ENCODE measurements around the gene ERCC4.

ERCC4 gene

DNA sequence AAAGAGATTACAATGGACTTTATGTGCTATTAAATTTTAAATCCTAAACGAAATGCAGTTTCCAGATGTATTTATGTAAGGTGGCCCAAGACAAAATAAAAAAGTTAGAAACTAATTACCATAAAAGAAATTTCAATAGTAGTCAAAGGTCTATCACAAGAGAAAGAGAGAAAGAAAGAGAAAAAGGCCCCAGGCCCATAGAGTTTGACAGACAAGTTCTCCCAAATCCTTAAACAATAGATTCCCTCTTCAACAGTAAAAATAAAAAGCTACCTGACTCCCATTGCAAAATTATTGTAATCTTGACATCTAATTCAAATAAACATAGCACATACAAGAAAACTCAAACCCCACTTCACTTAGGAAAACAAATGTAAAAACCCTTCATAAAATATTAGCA, 8.6 kb upstream of the ERCC4 start:
- no peak for DNase-seq (ENCODE audit: low read depth)

DNA sequence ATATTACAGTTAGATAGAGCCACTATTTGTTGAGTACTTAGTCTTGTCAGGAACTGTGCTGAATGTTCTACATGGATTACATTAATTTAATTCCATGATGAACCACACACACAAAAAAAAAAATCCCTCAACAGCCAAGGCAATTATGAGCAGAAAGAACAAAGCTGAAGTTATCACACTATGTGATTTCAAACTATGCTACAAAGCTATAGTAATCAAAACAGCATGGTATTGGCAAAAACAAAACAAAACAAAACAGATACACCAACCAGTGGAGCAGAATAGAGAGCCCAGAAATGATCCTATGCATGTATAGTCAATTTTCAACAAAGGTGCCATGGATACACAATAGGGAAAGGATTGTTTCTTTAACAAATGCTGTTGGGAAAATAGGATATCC, 8.1 kb upstream of the ERCC4 start:
- DNase-seq (ENCODE audit: low read depth) = no peak

DNA sequence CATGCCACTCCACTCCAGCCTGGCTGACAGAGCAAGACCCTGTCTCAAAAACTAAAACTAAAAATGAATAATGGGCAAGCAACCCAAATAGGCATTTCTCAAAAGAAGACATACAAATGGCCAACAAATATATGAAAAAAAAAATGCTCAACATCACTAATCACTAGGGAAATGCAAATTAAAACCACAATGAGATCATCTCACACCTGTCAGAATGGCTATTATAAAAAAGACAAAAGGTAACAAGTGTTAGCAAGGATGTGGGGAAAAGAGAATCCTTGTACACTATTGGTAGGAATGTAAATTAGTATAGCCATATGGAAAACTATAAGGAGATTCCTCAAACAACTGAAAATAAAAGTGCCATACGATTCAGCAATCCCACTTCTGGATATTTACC, 7.1 kb upstream of the ERCC4 start:
- DNase-seq (ENCODE audit: low read depth) = no peak

- no peak for DNase-seq (ENCODE audit: low read depth)
These were observed 6.3 kb upstream of the ERCC4 start for GRCh38 chr16:13913374-13914292.

DNA sequence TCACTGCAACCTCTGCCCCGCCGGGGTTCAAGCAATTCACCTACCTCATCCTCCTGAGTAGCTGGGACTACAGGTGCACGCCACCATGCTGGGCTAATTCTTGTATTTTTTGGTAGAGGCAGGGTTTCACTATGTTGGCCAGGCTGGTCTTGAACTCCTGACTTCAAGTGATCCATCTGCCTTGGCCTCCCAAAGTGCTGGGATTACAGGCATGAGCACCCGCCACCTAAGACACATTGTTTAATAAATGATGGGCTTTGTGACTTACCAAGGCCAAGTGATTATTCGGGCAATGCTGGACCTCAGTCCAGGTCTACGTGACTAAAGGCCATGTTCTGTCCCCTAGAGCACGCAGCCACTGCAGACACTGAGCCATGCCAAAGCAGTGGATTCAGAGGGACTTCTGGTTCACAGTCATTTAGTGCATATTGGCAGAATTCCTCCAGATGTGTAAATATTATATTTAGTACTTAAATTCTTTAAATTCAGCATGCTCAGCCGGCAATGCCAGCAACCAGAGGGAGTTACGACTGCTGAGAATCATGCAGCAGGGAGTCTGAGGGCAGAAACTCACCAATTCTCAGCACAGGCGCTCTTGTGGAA, 4.8 kb upstream of the ERCC4 start:
- DNase-seq (ENCODE audit: low read depth) = no peak

DNA sequence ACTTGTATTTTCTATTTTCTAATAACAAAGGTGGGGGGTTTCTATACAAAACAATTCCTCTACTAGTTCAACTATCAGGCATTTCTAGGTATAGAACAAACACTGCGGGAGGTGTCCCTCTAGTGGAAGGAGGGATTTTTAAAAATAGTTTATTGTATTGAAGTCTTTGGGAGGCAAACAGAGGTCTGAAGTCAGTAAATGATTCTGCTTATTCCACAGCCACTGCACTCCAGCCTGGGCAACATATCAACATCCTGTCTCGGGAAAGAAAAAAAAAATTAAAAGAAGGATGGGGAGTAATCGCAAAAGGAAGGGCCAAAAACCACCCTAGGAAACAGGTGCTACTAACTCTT, 648 bp upstream of the ERCC4 start:
- no peak for DNase-seq (ENCODE audit: low read depth)

DNA sequence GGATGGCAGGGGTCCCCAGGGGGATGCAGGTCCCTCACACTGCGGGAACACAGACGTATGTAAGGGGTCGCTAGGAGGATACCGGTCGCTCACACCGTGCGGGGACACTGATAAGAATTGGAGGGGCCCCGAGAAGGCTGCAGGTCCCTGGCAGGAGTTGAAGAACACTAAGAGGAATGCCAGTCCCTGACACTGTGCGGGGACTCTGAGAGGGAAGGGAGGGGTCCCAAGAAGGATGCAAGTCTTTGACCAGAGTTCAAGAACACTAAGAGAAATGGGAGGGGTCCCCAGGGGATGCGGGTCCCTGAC, 510 bp downstream of the ERCC4 start:
- no peak for DNase-seq (ENCODE audit: low read depth)

GRCh38 chr16:13921328-13921727, 1.4 kb downstream of the ERCC4 start:
- no peak for DNase-seq (ENCODE audit: low read depth)

DNA sequence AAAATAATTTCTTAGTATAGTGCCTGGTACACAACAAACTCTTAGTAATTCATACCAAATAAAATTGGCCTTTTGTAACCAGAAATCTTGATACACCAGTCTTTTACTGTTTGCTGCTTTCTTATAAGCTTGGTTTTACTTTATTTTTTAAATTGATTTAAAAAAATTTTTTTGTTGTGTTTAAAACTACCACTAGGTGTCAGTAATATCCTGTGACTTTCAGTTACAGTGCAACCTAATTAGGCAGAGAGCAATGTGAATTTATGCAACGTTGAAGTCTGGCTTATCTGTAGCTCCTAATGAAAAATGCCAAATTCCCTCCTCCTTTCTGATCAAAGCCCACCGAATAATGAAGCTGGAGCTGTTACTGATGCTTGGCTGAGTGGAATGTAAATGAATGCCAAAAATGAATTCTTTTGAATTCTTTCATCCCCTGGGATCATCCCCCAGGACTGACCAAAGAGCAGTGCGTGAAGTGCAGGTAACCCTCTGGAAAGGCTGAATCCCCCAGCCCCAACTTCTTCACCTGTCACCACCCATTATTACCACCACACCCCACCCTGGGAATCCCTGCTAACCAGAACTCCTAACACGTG, 3.8 kb downstream of the ERCC4 start:
- DNase-seq (ENCODE audit: low read depth) = no peak

DNA sequence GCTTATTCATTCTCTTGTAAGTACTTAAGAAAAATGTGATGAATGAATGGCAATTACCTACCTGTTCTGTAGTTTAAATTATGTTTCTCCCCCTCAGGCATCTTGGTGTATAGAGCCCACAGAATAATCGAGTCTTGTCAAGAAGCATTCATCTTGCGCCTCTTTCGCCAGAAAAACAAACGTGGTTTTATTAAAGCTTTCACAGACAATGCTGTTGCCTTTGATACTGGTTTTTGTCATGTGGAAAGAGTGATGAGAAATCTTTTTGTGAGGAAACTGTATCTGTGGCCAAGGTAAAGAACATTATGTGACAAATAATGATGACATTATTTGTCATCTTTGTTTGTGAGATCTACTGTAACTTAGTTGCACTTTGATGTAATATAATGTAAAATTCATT, 6.5 kb downstream of the ERCC4 start:
- DNase-seq (ENCODE audit: low read depth) = no peak

DNA sequence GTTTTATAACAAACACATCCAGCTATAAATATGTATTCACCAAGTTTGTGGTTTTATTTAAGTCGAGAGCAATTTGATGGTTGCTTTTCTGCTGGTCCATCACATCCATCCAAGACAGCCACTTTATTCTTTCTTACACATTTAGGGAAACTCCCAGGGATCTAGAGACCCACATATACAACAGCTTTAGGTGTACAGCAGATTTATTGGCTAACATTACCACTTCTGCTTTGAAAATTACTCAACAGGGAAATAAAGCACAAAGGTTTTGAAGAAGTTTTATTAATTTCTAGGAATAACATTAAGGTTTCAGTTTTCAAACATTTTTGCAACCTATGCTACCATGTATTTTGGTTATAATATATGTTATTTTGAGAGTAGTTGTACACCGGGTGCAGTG, 6.9 kb downstream of the ERCC4 start:
- no peak for DNase-seq (ENCODE audit: low read depth)

GRCh38 chr16:13928646-13929045, 8.7 kb downstream of the ERCC4 start:
- no peak for DNase-seq (ENCODE audit: low read depth)

DNA sequence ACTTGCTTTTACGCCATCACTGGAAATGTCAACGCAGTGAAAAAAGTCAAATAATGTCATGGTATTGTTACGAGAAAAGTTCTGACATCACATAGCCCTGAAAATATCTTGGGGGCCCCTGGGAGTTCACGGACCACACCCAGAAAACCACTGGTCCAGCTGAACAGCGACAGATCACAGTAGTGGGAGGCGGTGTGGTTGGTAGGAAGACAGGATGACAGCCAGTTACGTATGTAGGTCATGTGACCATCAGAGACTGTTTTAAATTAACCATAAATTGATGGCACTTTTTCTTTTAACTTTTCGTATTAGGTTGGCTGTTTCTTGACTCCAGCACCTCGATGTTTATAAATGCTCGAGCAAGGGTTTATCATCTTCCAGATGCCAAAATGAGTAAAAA, 11.9 kb downstream of the ERCC4 start:
- no peak for DNase-seq (ENCODE audit: low read depth)

GRCh38 chr16:13935408-13935807, 15.5 kb downstream of the ERCC4 start:
- no peak for DNase-seq (ENCODE audit: low read depth)

GRCh38 chr16:13936155-13936554, 16.2 kb downstream of the ERCC4 start:
- no peak for DNase-seq (ENCODE audit: low read depth)

DNA sequence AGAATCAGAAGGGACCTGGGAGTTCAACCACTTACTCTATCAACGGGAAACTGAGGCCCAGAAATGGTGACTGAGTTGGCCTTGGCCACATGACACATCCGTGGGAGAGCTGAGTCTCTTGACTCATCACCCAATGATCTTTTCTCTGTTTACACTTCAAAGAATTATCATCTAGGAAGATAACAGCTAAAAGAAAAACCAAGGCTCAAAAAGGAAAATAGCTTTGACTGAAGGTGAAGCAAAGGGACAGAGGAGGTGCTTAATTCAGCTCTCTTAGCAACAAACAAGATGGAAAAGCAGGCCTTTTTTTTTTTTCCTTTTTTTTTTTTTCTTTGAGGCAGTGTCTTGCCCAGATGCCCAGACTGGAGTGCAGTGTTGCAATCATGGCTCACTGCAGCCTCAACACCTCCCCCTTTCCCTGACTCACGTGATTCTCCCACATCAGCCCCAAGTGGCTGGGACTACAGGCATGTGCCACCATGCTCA, 16.7 kb downstream of the ERCC4 start:
- no peak for DNase-seq (ENCODE audit: low read depth)

DNA sequence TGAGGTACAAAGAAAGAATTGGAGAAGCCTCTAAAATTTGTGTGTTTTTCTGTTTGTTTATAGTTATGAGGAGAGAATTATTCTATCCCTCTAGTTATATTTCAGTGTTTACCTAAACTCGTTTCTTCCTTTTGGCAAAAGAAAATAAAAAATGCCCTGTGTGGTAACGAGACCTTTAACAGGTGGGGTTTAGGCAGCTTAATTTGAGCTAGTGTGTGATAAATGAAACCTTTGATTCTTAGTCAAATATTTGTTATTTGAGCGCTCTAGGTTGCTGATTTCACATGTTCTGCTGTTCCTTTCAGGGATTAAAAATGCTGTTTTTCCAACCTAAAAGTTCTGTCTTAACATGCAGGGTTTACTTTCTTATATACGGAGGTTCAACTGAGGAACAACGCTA, 17.5 kb downstream of the ERCC4 start:
- DNase-seq (ENCODE audit: low read depth) = no peak

GRCh38 chr16:13938480-13938879, 18.5 kb downstream of the ERCC4 start:
- no peak for DNase-seq (ENCODE audit: low read depth)

DNA sequence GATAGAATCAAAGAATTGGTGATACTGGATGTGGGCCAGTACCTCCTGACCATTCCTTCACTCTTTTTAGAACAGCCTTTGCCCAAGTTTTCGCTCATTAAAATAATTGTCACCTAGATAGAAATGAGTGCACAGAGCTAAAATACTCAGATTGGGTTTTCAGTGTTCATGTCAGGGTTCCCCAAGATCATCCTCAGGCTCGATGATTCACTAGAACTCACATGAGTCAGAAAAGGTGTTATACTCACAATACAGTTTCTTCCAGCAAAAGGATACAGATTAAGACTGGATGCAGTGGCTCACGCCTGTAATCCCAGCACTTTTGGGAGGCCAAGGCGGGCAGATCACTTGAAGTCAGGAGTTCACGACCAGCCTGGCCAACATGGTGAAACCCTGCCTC, 19.9 kb downstream of the ERCC4 start:
- no peak for DNase-seq (ENCODE audit: low read depth)

- no peak for DNase-seq (ENCODE audit: low read depth)
These were observed 20.5 kb downstream of the ERCC4 start for GRCh38 chr16:13940397-13940933.

- DNase-seq (ENCODE audit: low read depth) = no peak
These were observed 24.9 kb downstream of the ERCC4 start for GRCh38 chr16:13944816-13945215.

DNA sequence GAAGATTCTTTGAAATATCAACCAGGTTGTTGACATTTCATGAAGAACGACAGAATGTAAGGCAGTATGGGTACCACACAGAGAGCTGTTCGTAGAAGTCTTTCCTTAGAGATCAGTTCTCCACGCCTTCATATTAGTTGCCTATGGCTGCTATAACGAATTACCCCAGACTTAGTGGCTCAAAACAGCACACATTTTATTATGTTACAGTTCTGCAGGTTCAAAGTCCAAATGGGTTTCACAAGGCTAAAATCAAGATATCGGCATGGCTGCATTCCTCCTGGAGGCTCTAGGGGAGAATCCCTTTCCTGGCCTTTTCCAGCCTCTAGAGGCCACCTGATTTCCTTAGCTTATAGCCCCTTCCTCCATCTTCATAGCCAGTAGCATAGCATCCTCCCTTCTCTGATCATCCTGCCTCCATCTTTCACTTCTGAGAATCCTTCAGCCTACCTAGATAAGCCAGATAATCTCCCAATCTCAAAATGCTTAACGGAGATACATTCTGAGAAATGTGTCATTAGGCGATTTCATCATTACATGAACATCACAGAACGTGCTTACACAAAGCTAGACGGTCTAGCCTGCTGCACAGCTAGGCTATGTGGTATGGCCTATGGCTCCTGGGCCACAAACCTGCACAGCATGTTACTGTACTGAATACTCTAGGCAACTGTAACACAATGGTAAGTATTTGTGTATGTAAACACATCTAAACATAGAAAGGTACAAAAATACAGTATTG, 26.0 kb downstream of the ERCC4 start:
- DNase-seq (ENCODE audit: low read depth) = no peak

GRCh38 chr16:13948086-13948485, 28.1 kb downstream of the ERCC4 start:
- DNase-seq (ENCODE audit: low read depth) = no peak

Measured in activated T-helper 1 cell treated with Interleukin-2 at 50 U/mL for 16 hours (primary cell).